HT1080 (cell line): ENCODE data around the gene SENP7. TPM values are rescaled to one million over a fixed set of nuclear protein-coding genes. Genes with fewer than 3 reads are reported as not detected.
"Not testable (repeated sequence)": the region's sequence is repeated elsewhere in the genome, so short reads cannot be mapped to it uniquely, and the experiment has no call there.

Experiments
- DNase-seq: peaks from one replicate; pipeline ENCODE4 v3.0.0-alpha.2; 2015; ENCODE audit warnings: low read depth
- total RNA-seq: library from RNA; depleted of rRNA; stranded (reverse); fragments of >200 nt; shearing (Covaris generic); gene quantifications from 2 replicates; pipeline ENCODE4 v1.2.3, GENCODE V29; 2014

SENP7 gene
- total RNA-seq, 1 experiment from 2014 or later, result 4.6 TPM

DNA sequence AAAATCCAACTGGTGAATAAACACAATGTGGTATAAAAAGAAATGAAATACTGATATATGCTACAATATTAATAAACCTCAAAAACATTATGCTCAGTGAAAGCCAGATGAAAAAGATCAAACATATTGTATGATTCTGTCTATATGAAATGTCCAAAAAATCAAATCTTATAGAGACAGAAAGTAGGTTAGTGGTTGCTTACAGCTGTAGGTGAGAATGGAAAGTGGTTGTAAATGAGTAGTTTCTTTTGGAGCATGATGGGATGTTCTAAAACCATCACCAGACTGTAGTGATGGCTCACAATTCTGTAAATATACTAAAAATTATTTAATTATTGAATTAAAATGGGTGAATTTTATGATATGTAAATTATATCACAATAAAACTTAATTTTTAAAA lies 58.4 kb downstream of the SENP7 start:
- DNase-seq, result no peak

DNA sequence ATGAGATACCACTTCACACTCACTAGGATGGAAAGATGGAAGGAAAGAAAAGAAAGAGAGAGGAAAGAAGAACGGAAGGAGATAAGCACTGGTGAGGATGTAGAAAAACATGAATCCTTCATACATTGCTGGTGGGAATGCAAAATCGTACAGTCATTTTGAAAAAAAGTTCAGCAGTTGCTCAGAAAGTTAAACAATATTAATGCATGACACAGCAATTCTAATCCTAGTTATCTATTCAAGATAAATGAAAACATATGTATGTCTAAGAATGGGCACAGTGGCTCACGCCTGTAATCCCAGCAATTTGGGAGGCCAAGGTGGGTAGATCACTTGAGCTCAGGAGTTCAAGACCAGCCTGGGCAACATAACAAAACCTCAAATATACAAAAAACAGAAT lies 59.1 kb downstream of the SENP7 start:
- no peak for DNase-seq

DNA sequence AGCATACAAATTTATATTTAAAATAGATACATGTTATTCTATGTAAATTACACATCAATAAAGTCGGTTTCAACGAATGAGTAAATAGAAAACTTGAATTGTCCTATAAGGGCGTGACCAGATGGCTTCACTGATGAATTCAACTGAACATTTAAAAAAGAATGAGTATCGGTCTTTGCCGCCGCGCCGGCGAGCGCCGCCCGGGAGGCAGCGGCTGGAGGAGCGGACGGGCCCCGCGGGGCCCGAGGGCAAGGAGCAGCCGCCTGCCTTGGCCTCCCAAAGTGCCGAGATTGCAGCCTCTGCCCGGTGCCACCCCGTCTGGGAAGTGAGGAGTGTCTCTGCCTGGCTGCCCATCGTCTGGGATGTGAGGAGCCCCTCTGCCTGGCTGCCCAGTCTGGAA lies 74.4 kb downstream of the SENP7 start:
- DNase-seq, result not testable (repeated sequence)

DNA sequence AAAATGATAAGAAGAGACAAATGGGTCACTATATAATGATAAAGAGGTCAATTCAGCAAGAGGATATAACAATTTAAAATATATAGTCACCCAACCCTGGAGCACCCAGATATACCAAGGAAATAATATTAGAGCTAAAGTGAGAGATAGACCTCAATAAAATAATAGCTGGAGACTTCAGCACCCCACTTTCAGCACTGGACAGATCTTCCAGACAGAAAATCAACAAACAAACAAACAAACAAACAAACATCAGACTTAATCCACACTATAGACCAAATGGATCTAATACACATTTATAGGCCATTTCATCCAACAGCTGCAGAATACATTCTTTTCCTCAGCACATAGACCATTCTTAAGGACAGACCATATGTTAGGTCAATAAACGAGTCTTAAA lies 79.4 kb downstream of the SENP7 start:
- no peak for DNase-seq

DNA sequence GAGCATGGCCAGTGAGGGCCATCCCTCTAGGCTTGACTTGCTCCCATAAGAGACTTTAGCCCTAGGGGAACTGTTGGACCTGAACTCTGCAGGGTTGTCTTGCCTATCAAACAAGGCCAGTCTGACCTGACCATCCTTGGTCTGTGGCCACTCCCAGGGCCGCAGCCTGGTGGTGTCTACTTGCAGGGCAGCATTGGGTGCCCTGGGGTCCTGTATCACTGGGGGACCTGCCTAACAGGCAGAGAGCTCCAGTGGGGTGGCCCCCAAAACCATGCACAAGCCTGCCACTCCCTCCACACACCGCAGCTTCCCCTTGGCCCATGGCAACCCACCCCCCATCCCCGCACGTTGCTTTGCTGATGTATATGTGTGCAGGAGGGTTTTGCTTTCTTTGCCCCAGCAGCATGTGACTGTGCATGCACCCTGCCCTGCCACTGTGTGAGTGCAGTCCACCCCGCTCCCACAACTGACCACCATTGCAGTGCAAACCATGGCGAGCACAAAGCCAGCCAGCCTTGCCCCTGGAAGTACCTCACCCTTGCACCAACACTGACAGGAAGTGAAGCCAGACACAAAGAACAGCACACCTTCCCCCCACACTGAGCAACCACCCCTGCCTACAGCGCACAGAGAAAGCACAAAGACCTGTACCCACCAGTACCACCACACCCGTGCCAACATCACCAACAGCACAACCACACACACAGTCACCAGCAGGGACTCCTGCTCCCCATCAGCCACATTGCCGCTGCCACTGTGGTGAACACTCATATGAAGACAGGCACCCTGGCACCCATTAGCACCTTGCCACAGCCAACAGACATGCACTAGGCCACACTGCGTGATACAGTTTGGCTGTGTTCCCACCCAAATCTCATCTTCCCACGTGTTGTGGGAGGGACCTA lies 88.8 kb downstream of the SENP7 start:
- DNase-seq, result no peak

DNA sequence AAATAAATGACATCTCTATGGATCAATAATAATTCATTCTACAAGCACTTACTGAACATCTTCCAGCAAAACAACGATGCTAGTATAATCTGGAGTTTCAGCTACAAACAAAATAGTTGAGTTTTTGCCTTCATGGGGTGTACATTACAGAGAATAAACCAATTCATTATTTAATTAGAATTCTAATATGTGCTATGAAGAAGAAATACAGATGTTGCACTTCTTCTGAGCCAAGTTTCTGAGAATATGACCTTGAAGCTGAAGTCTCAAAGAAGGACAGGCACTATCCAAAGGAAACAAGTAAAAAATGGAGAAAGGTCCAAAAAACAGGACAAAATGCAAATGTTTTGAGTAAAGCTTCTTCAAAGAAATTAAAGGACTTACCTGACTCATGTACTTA lies 94.2 kb downstream of the SENP7 start:
- no peak for DNase-seq

DNA sequence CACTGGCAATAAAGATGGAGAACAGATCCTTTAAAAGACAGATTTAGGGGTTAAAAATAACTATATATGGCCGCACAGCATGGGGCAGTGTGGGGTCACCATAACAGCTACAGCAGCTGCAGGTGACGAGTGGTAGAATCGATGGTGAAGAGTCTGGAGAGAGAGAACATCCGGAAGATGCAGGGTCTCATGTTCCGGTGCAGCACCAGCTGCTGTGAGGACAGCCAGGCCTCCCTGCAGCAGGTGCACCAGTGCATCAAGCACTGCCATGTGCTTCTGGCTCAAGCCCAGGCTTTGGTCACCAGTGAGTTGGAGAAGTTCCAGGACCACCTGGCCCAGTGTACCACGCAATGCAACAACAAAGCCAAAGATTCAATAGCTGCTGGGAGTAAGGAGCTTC lies 98.9 kb downstream of the SENP7 start:
- DNase-seq, result no peak

DNA sequence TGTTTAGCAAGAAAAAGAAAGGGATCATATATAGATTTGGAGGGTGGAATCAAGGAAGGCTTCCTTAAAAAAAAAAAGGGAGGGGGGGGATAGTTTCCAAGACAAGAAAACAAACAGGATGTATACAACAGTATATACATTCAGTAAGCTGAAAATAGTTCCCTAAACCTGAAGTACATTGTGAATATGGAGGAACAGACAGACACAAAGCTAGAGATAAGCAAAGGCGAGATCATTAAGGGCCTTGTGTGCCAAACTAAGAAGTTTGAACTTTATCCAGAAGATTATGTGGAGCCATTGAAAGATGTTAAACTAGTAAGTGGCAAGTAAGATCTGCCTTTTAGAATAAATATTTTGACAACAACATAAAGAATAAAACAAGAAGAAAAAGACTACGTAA lies 99.4 kb downstream of the SENP7 start:
- DNase-seq, result no peak

DNA sequence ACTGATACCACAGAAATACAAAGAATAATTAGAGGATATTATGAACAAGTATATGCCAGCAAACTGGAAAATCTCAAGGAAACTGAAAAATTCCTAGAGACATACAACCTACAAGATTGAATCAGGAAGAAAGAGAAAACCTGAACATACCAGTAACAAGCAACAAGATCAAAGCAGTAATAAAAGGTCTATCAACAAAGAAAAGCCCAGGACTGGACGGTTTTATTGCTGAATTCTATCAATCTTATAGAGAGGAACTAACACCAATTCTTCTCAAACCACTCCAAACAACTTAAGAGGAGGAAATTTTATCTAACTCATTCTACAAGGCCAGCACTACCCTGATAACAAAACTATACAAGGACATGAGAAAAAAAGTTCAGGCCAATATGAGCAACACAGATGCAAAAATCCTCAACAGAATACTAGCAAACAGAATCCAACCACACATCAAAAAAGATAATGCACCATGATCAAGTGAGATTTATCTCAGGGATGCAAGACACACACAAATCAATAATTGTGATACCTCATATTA lies 121.5 kb downstream of the SENP7 start:
- no peak for DNase-seq

DNA sequence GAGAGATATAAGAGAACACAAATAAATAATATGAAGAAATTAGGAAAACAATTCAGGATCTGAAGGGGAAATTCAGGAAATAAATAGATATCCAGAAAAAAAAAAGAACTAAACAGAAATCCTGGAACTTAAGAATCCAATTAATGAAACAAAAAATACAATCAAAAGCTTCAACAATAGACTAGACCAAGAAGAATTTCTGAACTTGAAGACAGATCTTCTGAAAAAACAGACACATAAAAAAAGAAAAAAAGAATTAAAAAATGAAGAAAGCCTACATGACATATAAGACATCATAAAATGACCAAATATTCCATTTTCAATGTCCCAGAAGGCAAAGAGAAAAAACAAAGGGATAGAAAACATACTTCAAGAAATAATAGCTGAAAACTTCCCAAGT lies 124.3 kb downstream of the SENP7 start:
- no peak for DNase-seq

DNA sequence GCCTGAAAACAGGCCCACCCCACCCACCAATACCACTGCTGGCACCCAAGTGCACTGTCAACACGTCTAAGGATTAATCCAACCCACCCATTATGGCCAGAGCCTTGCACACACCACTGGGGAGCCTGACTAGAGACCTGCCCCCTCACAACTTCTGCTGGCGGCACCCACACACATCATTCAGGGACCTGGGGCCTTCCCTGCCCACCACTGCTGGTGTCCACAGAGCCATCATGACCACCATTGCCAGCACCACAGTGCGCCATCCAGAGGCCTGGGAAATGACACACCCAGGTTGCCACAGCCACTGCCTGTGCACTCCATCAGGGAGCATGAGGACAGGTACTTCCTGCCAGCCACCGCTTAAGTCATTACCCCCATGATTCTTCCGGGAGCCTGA lies 125.7 kb downstream of the SENP7 start:
- DNase-seq, result no peak

DNA sequence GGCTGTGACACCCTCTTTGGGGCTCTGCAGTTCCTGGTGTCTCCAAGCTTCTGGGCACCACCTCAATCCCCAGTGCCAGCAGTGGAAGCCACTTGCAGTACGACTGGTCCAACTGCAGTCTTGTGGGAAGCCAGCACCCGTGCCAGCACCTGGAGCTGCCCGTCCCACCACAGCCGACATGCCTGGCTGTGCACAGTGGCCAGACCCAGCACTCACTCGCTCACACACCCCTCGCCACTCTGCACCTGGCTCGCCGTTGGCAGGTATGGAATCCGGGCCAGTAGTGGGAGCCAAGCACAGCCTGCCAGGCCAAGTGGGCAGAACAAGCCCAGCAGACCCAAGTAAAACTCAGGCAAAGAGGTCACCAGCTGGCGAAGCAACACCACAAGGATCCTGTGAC lies 128.6 kb downstream of the SENP7 start:
- no peak for DNase-seq

DNA sequence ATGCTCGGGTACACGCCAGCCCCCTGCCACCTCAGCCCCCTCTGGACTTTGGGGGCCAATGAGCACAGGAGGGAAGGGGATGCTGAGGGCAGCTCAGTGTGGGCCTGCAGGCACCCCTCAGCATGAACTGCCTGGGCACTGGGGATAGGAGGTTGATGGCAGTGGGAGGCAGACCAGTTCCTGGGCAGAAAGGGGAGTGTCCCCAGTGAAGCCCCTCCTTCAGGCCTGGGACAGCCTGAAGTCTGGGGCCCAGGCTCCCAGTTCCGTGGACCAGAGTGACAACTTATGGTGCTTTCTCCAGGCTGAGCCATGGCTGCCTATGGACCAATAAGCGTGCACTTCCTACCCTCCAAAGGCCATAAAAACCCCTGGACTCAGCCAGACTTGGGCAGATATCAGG lies 129.4 kb downstream of the SENP7 start:
- no peak for DNase-seq

DNA sequence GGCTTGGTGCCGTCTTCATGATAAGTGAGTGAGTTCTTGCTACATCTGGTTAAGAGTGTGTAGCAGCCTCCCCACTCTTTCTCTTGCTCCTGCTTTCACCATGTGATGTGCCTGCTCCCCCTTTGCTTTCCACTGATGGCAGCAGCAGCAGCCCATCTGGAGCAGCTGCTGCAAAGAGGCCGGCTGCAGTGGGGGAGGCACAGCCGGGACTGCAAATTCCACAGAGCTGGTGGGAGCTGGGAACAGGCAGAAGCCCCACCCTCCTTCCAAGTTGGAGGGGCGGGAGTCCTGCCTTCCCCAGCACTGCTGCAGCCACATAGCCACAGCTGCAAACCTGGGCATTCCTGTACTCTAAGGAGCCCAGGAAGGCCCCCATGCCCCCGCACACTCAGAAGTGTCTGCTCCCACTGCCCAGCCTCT lies 129.8 kb downstream of the SENP7 start:
- DNase-seq, result no peak

DNA sequence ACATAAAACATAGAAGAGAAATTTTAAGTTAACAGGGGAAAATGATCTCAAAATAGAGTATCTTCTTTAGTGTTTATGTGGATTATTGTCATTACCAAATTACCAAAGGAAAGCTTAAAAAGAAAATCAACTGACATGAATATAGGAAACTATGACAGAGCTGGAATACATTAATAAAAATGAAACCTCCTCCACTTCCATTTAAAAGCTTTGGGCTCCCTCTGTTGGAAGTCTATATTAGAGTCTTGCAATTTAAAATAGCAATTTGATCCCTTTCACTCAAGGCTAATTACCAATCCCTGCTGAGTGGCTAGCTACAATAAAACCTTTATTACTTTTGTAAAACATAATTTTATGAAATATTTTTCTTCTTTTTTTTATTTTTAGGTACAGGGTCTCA lies 131.2 kb downstream of the SENP7 start:
- DNase-seq, result peak; percentile 53

DNA sequence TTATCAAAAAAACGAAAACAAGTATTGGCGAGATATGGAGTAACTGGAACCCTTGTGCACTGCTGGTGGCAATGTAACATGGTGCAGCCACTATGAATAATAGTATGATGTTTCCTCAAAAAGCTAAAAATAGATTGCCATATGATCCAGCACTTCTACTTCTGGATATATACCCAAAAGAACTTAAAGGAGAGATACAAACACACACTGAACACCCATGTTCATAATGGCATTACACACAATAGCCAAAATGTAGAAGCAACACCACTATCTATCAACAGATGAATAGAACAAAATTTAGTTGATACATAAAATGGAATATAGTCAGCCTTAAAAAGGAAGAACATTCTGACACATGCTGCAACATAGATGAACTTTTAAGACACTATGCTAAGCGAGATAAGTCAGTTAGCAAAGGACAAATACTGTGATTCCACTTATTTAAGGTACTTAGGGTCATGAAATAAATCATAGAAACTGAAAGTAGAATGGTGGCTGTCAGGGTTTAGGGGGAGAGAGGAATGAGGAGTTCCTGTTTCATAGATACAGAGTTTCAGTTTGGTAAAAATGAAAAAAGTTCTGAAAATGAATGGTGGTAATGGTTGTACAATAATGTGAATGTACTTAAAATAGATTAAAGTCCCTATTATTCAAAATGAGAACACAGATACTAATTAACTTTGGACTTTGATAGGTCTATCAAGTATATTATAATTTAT lies 133.2 kb downstream of the SENP7 start:
- DNase-seq, result no peak

DNA sequence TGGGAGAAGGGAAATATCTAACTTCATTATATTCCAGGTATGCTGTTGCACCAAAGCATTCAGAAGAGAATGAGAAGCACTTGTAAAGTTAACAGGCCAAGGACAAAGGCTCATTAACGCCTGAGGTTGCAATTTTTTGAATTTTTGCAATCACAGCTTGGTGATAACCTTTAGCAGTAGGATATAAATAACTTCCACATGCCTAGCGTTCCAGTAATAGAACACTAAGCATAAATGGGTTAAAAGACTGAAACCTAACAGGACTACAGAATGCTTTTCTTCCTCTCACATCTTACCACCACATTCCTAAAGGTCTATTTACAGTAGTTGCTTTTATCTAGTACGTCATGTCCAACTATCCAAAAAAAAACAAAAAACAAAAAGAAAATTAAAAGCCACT lies 135.2 kb downstream of the SENP7 start:
- DNase-seq, result no peak

DNA sequence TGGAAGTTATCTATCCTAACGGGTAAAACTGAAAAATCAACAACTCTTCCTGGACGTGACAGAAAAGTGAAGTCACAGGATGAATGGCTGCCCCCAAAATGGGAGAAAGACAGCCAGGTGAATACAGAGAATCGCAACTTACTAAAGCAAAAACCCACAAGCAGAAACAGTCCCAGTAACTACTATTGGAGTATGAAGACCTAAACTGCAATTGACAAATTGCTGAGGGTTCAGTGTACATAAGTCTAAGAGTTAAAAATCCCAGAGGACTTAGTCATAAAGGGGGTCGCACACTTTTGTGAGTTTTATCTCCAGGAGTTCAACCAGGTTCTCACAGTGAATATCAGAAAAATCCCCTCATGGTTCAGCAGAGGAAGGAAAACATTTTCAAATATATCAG lies 135.8 kb downstream of the SENP7 start:
- DNase-seq, result no peak

DNA sequence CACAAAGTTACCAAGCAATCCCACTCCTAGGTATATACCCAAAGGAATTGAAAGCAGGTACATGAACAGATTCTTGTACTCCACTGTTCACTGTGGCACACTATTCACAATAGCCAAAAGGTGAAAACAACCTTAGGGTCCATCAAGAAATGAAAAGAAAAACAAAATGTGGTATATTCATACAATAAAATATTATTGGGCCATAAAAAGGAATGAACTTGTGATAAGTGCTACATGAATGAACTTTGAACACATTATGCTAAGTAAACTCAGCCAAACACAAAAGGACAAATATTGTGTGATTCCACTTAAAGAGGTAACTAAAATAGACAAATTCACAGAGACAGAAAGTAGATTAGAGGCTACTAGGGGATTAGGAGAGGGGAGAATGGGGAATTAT lies 137.4 kb downstream of the SENP7 start:
- DNase-seq, result no peak

DNA sequence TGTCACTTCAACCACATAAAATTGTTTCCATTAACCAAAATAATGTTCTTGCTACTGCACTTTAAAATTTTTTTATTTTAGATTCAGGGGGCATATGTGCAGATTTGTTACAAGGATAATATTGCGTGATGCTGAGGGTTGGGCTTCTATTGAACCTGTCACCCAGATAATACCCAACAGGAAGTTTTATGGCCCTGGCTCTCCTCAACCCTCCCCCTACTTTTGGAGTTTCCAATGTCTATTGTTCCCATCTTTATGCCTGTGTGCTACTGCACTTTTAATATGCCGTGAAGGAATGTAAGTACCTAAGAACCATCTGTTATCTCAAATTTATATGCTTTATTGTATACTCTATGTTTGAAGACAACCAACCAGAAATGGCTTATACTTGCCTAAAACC lies 150.6 kb downstream of the SENP7 start:
- no peak for DNase-seq

DNA sequence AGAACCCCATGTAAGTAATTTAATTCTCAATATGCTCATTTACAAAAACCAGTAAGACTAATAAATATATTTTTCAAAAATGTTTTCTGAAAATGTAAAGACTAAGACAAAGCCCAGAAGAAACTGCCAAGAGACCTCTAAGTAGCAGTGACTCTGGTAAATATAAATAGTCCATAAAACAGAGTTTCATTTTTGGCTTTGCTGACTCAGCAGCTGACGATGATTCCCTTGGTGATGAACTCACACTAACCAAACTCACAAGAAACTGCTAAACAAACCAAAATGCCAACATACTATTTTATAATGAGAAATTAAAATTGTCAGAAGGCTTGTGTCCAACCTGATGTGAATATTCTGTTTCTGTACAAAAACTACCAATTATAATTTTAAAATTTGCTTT lies 161.2 kb downstream of the SENP7 start:
- peak; percentile 1 for DNase-seq

DNA sequence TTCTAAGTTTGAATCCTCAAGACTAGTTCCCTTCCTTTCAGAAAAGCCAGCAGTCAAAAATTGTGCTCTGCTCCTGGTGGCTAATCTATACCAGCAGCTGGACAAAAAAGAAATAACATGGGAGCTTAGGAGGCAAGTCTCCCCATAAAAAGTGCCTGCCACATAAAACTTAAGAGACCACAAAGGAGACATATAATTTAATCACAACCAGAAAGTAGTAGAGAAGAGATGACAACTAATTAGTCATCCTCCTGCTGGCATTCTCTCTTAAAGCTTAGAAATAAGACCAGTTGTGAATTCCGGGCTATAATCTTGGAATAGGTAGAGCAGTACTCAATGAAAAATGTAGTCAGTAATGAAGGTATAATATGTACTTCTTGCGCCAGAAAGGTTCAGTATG lies 172.4 kb downstream of the SENP7 start:
- DNase-seq, result peak; percentile 31

DNA sequence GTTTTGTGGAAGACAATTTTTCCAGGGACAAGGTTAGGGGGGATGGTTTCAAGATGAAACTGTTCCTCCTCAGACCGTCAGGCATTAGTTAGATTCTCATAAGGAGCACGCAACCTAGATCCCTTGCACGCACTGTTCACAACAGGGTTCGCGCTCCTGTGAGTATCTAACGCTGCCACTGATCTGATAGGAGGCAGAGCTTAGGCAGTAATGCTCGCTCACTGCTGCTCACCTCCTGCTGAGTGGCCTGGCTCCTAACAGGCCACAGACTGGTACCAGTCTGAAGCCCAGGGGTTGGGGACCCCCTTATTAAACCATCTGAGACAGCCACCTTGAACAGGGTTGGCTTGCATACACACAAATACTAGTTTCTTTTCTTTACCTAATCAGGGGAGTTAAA lies 179.1 kb downstream of the SENP7 start:
- no peak for DNase-seq
